Rectal smooth muscle tissue (tissue), 1 donor: ENCODE measurements around the gene MYH14.
"Not testable (repeated sequence)": the region's sequence is repeated elsewhere in the genome, so short reads cannot be mapped to it uniquely, and the experiment has no call there.

Experiments
- H3K27ac ChIP-seq: one replicate; pipeline ENCODE4 v1.7.0; 2013; ENCODE audit warnings: low read depth, low read length, inconsistent platforms
- H3K27me3 ChIP-seq: one replicate; pipeline ENCODE4 v1.7.0; 2013; ENCODE audit warnings: low read length; ENCODE audit not compliant: control insufficient read depth, insufficient read depth
- H3K36me3 ChIP-seq: one replicate; pipeline ENCODE4 v1.7.0; 2013; ENCODE audit warnings: low read length; ENCODE audit not compliant: control insufficient read depth, insufficient read depth
- H3K4me1 ChIP-seq: one replicate; pipeline ENCODE4 v1.7.0; 2013; ENCODE audit warnings: low read length; ENCODE audit not compliant: control insufficient read depth, insufficient read depth
- H3K4me3 ChIP-seq: one replicate; pipeline ENCODE4 v1.7.0; 2013; ENCODE audit warnings: low read length
- H3K9ac ChIP-seq: one replicate; pipeline ENCODE4 v1.7.0; 2013; ENCODE audit warnings: low read length

The MYH14 gene

GRCh38 chr19:50214699-50215543 is 11.5 kb downstream of the MYH14 start:
- no peak overlapping the region for H3K9ac ChIP-seq
- H3K36me3 ChIP-seq, result peaks cover 2% of the 10 kb centered on the region
- H3K27ac ChIP-seq, result no peak overlapping the region
- no peaks in the 10 kb centered on the region for H3K4me1 ChIP-seq
- H3K27me3 ChIP-seq, result no peaks in the 10 kb centered on the region
- H3K4me3 ChIP-seq, result no peak overlapping the region

- Histone ChIP-seq H3K36me3 (peaks cover 2% of the 10 kb centered on the region), H3K27ac (no peak overlapping the region), H3K4me3 (no peak overlapping the region), H3K9ac (no peak overlapping the region), H3K4me1 (no peaks in the 10 kb centered on the region), H3K27me3 (no peaks in the 10 kb centered on the region)
These were observed 12.4 kb downstream of the MYH14 start for GRCh38 chr19:50215820-50216219.

- no peak overlapping the region for H3K9ac ChIP-seq
- peaks cover 4% of the 10 kb centered on the region for H3K36me3 ChIP-seq
- H3K4me1 ChIP-seq, result no peaks in the 10 kb centered on the region
These were observed 17.7 kb downstream of the MYH14 start for GRCh38 chr19:50221087-50221486.

GRCh38 chr19:50222691-50223438 is 19.4 kb downstream of the MYH14 start:
- H3K27me3 ChIP-seq, result no peaks in the 10 kb centered on the region

More at GRCh38 chr19:50221087-50221486, 17.7 kb downstream of the MYH14 start:
- H3K4me3 ChIP-seq, result no peak overlapping the region
- H3K27ac ChIP-seq, result no peak overlapping the region
- H3K27me3 ChIP-seq, result no peaks in the 10 kb centered on the region

GRCh38 chr19:50223439-50223716 is 20.0 kb downstream of the MYH14 start:
- Histone ChIP-seq H3K9ac (no peak overlapping the region), H3K27me3 (no peaks in the 10 kb centered on the region), H3K4me3 (no peak overlapping the region), H3K27ac (no peak overlapping the region), H3K36me3 (peaks cover 4% of the 10 kb centered on the region), H3K4me1 (no peaks in the 10 kb centered on the region)

More at GRCh38 chr19:50222691-50223438, 19.4 kb downstream of the MYH14 start:
- Histone ChIP-seq H3K27ac (no peak overlapping the region), H3K36me3 (peaks cover 4% of the 10 kb centered on the region), H3K4me3 (no peak overlapping the region), H3K9ac (no peak overlapping the region), H3K4me1 (no peaks in the 10 kb centered on the region)

- Histone ChIP-seq H3K27ac (no peak overlapping the region), H3K9ac (no peak overlapping the region), H3K4me1 (no peaks in the 10 kb centered on the region), H3K4me3 (no peak overlapping the region), H3K27me3 (no peaks in the 10 kb centered on the region), H3K36me3 (peaks cover 4% of the 10 kb centered on the region)
These were observed 21.7 kb downstream of the MYH14 start for GRCh38 chr19:50224986-50225747.

- no peak overlapping the region for H3K4me3 ChIP-seq
- no peaks in the 10 kb centered on the region for H3K27me3 ChIP-seq
- no peaks in the 10 kb centered on the region for H3K4me1 ChIP-seq
- H3K36me3 ChIP-seq, result peaks cover 4% of the 10 kb centered on the region
- no peak overlapping the region for H3K27ac ChIP-seq
- H3K9ac ChIP-seq, result no peak overlapping the region
These were observed 23.1 kb downstream of the MYH14 start for GRCh38 chr19:50226536-50226935.

GRCh38 chr19:50228153-50228552 is 24.7 kb downstream of the MYH14 start:
- H3K27ac ChIP-seq, H3K4me3 ChIP-seq, H3K9ac ChIP-seq, H3K36me3 ChIP-seq, H3K4me1 ChIP-seq, H3K27me3 ChIP-seq: not testable (repeated sequence)

- no peaks in the 10 kb centered on the region for H3K36me3 ChIP-seq
- H3K27me3 ChIP-seq, result no peaks in the 10 kb centered on the region
- H3K27ac ChIP-seq, result no peak overlapping the region
- no peak overlapping the region for H3K9ac ChIP-seq
- H3K4me1 ChIP-seq, result no peaks in the 10 kb centered on the region
- H3K4me3 ChIP-seq, result no peak overlapping the region
These were observed 27.2 kb downstream of the MYH14 start for GRCh38 chr19:50230379-50231351.

- H3K27me3 ChIP-seq, H3K36me3 ChIP-seq, H3K9ac ChIP-seq, H3K4me3 ChIP-seq, H3K4me1 ChIP-seq, H3K27ac ChIP-seq: not testable (repeated sequence)
These were observed 28.0 kb downstream of the MYH14 start for GRCh38 chr19:50231417-50231816.

- Histone ChIP-seq H3K9ac (no peak overlapping the region), H3K4me3 (no peak overlapping the region), H3K27ac (no peak overlapping the region), H3K27me3 (no peaks in the 10 kb centered on the region), H3K4me1 (no peaks in the 10 kb centered on the region), H3K36me3 (no peaks in the 10 kb centered on the region)
These were observed 28.4 kb downstream of the MYH14 start for GRCh38 chr19:50231821-50232220.
